NCI-H2196 treated with DMSO at 0.1 percent for 48 hours (cell line): ENCODE results near the gene CHN2.

Experiments used
- DNase-seq: peaks from one replicate; lab custom pipeline; 2025; ENCODE audit not compliant: unreplicated experiment; lab: John Stamatoyannopoulos, UW

Gene CHN2

GRCh38 chr7:29457141-29457561 lies 262.6 kb downstream of the CHN2 start:
- no peak for DNase-seq

GRCh38 chr7:29457565-29458011 lies 263.0 kb downstream of the CHN2 start:
- no peak for DNase-seq

GRCh38 chr7:29458933-29459332 lies 264.4 kb downstream of the CHN2 start:
- no peak for DNase-seq

GRCh38 chr7:29459589-29459988 lies 265.0 kb downstream of the CHN2 start:
- no peak for DNase-seq

- DNase-seq = no peak
Observed at GRCh38 chr7:29461996-29462395, 267.4 kb downstream of the CHN2 start.

- DNase-seq = no peak
Observed at GRCh38 chr7:29463504-29464158, 269.1 kb downstream of the CHN2 start.

- DNase-seq = no peak
Observed at GRCh38 chr7:29464753-29465152, 270.2 kb downstream of the CHN2 start.

- no peak for DNase-seq
Observed at GRCh38 chr7:29467193-29467926, 272.8 kb downstream of the CHN2 start.

GRCh38 chr7:29468196-29468595 lies 273.6 kb downstream of the CHN2 start:
- no peak for DNase-seq

- no peak for DNase-seq
Observed at GRCh38 chr7:29469281-29469680, 274.7 kb downstream of the CHN2 start.

GRCh38 chr7:29469976-29470557 lies 275.5 kb downstream of the CHN2 start:
- DNase-seq = no peak

GRCh38 chr7:29471444-29472138 lies 277.0 kb downstream of the CHN2 start:
- no peak for DNase-seq

- DNase-seq = no peak
Observed at GRCh38 chr7:29476916-29477315, 282.3 kb downstream of the CHN2 start.

- DNase-seq = no peak
Observed at GRCh38 chr7:29478226-29478625, 283.7 kb downstream of the CHN2 start.

- no peak for DNase-seq
Observed at GRCh38 chr7:29478687-29479240, 284.2 kb downstream of the CHN2 start.

- DNase-seq = no peak
Observed at GRCh38 chr7:29479301-29480200, 285.0 kb downstream of the CHN2 start.

GRCh38 chr7:29480451-29480850 lies 285.9 kb downstream of the CHN2 start:
- DNase-seq = no peak

GRCh38 chr7:29480934-29481651 lies 286.5 kb downstream of the CHN2 start:
- no peak for DNase-seq

- DNase-seq = no peak
Observed at GRCh38 chr7:29482056-29482455, 287.5 kb downstream of the CHN2 start.
